Activated effector memory CD4-positive, alpha-beta T cell treated with Interleukin-2 at 50 U/mL for 16 hours (primary cell): ENCODE data around the gene ADAMTS19.
"Not testable (repeated sequence)": the region's sequence is repeated elsewhere in the genome, so short reads cannot be mapped to it uniquely, and the experiment has no call there.

Experiments used
- DNase-seq: peaks from one replicate; pipeline ENCODE4 v3.0.0-alpha.2; 2020

The ADAMTS19 gene, protein sequence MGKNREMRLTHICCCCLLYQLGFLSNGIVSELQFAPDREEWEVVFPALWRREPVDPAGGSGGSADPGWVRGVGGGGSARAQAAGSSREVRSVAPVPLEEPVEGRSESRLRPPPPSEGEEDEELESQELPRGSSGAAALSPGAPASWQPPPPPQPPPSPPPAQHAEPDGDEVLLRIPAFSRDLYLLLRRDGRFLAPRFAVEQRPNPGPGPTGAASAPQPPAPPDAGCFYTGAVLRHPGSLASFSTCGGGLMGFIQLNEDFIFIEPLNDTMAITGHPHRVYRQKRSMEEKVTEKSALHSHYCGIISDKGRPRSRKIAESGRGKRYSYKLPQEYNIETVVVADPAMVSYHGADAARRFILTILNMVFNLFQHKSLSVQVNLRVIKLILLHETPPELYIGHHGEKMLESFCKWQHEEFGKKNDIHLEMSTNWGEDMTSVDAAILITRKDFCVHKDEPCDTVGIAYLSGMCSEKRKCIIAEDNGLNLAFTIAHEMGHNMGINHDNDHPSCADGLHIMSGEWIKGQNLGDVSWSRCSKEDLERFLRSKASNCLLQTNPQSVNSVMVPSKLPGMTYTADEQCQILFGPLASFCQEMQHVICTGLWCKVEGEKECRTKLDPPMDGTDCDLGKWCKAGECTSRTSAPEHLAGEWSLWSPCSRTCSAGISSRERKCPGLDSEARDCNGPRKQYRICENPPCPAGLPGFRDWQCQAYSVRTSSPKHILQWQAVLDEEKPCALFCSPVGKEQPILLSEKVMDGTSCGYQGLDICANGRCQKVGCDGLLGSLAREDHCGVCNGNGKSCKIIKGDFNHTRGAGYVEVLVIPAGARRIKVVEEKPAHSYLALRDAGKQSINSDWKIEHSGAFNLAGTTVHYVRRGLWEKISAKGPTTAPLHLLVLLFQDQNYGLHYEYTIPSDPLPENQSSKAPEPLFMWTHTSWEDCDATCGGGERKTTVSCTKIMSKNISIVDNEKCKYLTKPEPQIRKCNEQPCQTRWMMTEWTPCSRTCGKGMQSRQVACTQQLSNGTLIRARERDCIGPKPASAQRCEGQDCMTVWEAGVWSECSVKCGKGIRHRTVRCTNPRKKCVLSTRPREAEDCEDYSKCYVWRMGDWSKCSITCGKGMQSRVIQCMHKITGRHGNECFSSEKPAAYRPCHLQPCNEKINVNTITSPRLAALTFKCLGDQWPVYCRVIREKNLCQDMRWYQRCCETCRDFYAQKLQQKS

DNA sequence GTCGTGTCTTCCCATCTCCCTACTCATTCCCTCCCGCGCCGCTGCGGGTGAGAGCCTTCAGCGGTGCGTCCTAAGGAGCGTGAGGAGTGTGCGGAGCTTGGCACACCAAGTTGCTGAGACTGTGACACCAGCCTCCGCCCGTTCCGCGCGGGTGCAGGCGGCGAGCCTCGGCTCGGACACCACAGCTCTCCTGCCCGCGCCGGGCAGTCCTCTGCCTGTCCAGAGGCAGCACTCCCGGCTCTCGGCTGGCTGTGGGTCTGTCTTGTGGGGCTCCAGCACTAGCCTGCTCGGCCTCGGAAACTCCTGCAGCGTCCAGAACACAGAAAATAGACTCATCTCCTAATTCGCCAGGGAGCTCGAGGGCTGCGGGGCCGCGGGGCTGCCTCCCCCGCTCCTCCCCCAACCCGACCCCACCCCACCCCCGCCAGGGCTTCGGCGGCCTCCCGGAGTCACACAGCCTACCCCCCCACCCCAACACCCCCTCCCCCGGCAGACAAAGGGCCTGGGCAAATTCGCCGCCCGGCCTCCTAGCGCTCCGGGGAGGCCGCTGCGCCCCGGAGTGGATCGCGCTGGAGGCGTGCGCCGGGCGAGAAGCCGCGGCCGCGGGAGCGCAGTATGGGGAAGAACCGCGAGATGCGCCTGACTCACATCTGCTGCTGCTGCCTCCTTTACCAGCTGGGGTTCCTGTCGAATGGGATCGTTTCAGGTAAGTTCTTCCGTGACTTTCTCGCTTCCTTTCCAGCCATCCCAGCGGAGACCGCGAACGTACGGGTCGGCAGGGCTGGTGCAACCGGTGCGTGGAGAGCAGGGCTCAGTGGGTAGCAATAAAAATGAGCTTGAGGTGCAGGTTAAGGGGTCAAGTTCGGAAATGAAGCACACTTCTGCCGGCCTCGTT, at the start of gene ADAMTS19:
Gene ADAMTS19, plus strand, starts transcription at position 522 of the 895 bp plus-strand sequence. Its CDS starts 94 bp downstream, at position 616.
- DNase-seq, result no peak

DNA sequence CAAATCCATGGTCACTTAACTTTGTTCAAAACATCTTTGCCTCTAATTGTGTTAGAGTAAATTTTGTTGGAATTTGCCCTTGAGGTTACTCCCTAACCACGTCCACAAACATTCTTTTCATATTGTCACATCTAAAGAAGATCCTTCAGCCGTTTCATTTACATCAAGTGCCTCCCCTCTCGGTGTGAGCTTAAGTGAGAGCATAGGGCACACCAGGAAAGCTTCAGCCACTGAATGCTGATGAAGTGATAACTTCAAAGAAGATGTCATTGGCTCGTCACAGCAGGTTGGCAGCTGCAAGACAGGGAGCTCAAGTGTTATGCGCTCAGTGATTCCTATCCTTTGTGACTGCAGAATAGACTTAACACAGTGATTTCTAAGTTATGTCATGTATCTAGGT, 49.6 kb upstream of the ADAMTS19 start:
- no peak for DNase-seq

DNA sequence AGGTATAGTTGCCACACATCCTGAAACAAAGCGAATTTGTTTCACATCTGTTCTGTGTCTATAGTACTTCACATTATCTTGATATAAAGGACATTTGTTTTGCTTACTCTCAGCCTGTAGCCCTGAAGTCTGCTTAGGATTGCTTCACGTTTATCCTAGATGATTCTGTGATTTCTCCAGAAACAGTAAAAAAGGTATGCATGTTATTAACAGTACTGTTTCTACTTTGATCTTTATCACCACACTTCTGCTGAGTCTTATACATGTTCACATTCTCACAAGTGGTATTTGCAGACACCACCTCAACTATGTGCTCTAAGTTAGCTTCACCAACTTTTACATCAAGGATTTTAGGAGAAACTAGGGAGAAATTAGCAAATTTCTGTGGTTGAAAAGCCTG, 47.4 kb upstream of the ADAMTS19 start:
- DNase-seq, result no peak

DNA sequence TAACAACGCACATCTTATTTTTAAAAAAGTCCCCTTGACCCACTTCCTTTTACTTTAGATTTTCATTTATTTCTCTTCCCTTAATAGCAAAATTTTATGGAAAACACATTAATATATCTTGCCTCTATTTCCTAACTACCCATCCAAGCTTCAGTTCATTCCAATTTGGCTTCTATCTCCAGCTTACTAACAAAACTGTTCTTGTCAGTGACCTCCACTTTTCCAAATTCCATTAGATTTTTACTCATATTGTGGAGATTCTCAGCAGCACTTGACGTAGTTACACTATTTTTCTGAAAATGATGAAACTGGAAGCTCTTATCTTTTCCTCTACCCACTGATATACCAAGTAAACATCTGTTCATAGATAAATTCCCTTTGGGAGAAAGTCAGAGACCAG, 46.5 kb upstream of the ADAMTS19 start:
- no peak for DNase-seq

DNA sequence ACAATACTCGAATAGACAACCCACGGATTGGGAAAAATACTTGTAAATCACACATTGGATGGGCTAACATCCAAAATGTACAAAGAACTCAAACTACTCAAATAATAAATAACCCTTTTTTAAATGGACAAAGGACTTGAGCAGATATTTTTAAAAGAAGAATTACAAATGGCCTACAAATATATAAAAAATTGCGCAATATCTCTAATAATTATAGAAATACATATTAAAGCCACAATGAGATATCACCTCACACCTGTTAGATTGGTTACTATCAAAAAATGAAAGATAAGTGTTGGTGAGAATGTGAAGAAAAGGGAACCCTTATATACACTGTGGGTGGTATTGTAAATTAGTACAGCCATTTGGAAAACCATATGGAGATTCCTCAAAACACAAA, 40.8 kb upstream of the ADAMTS19 start:
- no peak for DNase-seq

DNA sequence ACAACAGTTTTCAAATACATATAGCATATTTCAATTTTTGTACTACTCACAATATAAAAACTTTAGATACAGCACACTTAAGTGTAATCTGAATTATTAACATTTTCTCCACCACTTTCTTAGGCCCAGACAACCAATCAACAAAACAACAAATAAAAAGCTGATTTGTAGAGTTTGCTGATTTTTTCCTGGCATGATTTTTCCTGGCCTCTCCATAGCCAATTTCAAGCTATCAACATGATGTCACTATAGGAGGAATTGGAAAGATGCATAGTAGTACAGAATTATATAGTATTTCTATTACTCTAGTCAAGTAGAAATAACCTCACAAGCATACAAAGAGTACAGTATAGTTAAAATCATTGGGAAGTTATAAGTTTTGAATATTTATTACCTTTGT, 35.1 kb upstream of the ADAMTS19 start:
- no peak for DNase-seq

DNA sequence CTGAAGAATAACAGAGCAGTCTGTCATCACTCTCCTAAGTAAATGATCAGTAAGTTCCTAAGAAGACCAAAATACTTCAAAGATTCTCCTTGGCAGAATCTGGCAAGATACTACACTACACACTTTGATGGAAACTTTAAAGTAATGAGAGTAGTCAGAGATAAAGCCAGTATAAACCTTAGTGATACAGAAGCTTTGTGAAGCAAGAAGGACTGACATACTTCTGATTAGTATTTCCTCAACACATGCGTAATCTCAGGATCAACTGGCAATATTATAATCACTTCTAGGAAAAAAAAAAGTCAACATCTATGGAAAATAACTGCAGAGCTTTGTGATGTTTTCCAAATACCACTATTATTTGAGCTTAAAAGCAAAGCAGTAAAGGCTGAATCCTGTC, 34.0 kb upstream of the ADAMTS19 start:
- no peak for DNase-seq

DNA sequence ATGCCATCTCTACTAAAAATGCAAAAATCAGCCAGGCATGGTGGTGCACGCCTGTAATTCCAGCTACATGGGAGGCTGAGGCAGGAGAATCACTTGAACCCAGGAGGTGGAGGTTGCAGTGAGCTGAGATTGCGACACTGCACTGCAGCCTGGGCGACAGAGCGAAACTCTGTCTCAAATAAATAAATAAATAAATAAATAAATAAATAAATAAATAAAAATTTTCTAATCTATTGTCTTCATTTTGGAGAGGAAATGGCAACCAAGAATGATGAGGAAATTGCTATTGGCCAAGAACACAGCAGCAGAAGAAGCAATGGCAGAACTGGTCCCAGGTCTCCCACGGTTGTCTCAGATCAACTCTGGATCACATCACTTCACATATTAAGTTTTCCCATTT, 31.5 kb upstream of the ADAMTS19 start:
- DNase-seq, result not testable (repeated sequence)

DNA sequence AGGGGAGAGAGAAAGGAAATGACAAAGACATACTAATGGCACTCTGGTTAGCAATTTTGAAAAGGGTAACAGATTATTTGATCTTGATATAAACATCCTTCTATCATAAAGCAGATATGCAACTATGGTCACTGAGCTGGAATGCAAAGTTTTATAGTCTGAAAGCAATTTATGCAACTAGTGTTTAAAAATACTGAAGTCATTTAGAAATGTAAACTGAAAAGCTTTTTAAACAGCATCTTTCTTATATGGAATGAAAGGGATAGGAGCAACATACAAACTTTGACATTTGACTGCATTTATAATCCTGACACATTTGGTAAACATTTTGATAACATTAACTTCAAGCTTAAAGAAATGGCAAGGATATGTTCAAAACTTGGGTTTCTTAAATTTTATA, 28.7 kb upstream of the ADAMTS19 start:
- no peak for DNase-seq

DNA sequence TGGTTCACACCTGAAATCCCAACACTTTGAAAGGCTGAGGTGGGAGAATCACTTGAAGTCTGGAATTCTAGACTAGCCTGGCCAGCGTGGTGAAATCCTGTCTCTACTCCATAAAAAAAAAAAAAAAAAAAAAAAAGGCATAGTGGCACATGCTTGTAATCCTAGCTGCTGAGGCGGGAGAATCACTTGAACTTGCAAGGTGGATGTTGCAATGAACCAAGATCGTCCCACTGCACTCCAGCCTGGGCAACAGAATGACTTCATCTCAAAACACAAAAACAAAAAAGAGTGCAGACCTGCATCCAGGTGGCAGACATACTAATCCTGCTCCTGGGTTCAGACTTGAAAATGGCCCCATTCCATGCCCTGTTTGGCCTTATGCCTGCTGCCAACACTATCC, 21.8 kb upstream of the ADAMTS19 start:
- no peak for DNase-seq

DNA sequence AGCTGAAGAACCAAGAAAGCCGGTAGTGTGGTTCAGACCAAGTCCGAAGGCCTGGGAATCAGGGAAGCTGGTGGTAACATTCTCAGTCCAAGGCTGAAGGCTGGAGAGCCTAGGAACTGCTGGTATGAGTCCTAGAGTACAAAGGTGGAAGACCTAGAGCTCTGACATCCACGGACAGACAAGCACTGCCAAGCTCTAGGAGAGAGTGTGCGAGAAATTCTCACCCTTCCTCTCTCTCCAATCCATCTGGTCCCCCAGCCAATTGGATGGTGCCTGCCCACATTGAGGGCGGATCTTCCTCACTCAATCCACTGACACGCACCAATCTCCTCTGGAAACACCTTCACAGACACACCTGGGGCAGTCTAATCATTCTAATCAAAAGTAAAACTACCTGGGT, 19.7 kb upstream of the ADAMTS19 start:
- no peak for DNase-seq

DNA sequence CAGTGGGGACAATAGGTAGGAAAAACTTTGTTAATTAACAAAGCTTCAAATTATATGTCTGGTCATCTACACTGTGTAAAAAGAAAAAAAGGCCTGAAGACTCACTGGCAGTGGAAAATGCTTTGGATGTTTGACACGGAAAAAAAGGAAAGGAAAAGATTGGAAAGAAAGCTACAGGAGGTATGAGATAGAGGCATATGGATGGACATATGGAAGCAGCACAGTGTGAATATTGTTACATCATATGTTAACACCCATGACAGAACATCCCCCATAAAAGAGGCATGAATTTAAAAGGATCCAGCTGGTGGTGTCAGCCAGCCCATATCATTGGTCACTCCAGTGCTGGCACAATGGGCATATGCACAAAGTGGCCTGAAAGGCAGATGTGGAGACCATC, 19.0 kb upstream of the ADAMTS19 start:
- no peak for DNase-seq

DNA sequence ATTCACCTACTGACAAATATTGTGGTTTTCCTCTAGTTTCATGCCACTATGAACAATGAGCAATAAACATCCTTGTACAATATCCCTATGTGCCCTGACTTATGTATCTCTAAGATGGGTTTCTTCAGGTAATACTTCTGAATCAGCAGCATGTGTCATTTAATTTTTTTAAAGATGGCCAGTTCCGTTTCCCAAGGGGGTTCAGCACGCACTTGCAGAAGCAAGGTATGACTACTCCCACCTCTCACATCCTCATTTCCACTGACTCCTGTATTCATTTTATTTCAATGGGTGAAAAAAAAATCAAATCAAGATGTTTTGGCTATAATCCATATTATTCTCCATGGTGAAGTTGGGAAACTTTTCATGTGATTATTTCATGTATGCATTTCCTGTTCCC, 14.7 kb upstream of the ADAMTS19 start:
- DNase-seq, result no peak

DNA sequence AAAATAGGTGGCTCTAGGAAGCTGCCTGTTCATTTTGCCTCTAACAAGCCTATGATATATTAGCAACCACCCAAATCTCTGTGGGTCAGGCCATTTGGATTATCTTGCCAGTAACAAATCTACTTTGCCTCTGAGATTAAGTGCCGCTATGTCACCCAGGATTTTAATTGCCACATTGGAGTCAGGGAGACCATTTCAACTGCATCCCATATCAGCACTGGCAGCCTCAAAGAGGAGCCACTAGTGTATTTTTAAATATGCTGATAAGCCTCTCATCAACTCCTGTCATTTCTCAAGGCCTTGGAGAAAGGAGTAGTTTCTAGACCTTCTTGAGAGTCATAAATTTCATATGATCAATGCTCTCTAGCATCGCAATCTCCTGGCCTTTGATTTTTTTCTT, 12.1 kb upstream of the ADAMTS19 start:
- DNase-seq, result no peak

DNA sequence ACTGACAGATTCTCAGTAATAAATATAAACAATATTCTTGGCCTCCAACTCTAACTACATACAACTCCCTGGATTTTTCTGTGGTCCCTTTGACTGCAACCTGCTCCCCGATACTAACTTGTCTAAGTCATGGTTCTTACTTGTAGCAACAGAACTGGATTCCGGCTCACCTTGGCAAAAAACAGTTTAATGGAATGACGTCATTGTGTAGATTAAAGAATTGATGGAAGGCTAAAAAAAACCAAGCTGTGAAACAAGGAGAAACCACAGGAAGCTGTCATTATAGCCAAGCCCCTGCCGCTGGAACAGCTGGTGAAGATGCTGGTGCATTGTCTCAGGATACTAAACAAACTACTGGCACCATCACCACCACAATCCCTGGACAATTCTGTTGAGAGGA, 11.4 kb upstream of the ADAMTS19 start:
- no peak for DNase-seq

DNA sequence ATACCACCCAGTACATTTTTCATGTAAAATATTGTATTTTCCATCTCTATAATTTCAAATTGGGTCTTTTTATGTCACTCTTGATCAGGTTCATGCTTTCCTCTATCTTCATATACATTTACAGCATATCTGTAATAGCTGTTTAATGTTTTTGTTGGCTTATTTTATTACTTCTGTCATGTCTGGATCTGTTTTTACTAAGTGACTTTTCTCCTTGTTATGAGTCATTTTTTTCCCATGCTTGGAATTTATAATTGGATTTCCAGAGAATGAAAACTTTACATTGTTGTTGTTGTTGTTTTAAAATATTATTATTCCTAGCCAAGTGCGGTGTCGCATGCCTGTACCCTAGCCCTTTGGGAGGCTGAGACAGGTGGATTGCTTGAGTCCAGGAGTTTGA, 5.6 kb upstream of the ADAMTS19 start:
- no peak for DNase-seq

DNA sequence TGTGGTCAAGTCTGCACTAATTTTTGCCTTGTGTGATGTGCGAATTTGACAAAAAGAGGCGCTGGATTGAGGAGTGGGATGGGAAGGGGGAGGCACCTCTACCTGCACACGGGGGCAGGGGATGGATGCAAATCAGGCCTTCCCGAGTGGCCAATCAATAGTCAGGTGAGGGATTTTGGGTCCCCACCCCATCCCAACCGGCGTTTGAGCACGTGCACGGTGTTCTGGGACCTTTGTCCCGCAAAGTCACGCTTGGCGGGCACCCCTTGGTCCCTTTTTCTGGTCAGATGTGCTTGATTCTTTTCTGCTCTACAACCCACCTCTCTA, 685 bp upstream of the ADAMTS19 start:
- DNase-seq, result no peak

DNA sequence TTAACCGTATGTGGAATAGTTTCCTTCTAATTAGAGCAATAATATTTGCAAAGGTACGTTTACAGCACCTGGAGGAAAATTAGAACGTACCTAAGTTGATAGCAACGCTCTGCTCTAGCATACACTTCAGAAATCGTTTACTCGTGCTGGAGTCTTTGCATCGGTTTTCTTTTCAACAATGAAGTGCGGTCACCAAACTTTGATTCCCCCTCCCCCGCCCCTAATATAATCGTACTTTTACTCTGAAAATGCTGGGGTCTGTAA, 506 bp downstream of the ADAMTS19 start:
- DNase-seq, result no peak

DNA sequence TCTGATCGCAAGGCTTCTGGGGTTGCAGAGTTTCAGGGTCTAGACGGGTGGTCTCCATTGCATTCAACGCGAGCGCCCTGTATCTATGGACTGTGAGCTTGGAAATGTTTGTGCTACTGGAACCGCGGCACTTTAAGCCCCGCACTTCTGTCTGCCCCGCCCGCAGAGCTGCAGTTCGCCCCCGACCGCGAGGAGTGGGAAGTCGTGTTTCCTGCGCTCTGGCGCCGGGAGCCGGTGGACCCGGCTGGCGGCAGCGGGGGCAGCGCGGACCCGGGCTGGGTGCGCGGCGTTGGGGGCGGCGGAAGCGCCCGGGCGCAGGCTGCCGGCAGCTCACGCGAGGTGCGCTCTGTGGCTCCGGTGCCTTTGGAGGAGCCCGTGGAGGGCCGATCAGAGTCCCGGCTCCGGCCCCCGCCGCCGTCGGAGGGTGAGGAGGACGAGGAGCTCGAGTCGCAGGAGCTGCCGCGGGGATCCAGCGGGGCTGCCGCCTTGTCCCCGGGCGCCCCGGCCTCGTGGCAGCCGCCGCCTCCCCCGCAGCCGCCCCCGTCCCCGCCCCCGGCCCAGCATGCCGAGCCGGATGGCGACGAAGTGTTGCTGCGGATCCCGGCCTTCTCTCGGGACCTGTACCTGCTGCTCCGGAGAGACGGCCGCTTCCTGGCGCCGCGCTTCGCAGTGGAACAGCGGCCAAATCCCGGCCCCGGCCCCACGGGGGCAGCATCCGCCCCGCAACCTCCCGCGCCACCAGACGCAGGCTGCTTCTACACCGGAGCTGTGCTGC, 1.0 kb downstream of the ADAMTS19 start:
- no peak for DNase-seq

DNA sequence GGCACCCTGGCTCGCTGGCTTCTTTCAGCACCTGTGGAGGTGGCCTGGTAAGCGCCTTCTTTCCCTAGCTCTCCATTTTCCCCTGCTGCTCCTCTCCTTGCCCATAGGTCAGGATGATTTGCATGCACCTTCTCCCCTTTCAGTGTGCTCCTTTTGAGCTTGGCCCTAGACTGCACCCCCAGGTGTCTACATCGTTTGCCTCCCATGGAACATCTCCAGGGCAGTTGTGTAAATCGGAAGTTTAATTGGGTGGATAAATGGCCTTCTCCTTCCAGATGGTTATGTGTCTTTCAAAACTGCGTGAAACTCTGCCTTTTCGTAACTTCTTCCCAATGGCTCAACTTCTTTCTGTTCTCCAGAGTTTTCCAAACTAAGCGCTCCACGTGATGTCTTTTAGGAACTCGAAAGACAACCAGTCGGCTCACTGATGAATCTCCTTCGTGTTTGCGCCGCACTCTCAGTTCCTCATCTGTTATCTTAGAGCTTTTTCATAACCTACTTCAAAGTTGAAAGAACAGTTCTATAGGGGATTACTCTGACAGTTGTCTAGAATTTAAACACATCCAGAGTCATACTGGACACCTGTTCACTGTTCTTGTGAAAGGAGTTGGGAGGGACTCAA, 1.7 kb downstream of the ADAMTS19 start:
- DNase-seq, result no peak

DNA sequence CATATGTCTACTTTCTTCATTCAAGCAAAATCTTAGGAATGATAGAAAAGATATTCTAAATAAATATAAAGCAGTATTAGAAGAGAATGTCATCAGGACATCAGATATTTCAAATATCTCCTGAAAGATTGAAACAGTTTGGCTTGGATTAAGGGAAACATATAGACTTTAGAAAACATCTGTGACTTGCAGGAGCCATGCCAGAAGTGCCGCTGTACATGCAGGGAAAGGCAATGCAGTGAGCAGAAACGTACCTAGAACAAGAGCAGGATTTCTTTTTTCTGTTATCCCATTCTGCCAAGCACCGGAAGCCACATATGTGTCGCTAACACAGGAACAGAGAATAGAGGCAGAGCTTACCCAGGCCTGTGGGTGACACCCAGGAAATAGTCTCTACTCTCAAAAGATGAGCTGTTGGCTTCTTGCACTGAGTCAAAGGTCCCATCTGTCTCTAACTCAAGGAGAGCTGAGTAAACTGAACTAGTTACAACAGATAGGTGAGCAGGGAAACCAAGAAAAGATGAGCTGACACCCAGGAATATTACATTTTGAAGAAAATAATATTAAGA, 5.8 kb downstream of the ADAMTS19 start:
- no peak for DNase-seq
